HG02571 (cell line): ENCODE data around the gene NPW.
"Not testable (repeated sequence)": the region's sequence is repeated elsewhere in the genome, so short reads cannot be mapped to it uniquely, and the experiment has no call there.

Experiments
- ATAC-seq: cut with Tn5 transposase; IDR thresholded peaks from one replicate; pipeline ENCODE4 v1.9.1; 2021; ENCODE audit warnings: mild to moderate bottlenecking, moderate library complexity; ENCODE audit not compliant: unreplicated experiment

NPW gene

GRCh38 chr16:2001456-2002355, 17.9 kb upstream of the NPW start:
- no peak for ATAC-seq

- ATAC-seq = no peak
Observed at GRCh38 chr16:2002406-2003230, 17.0 kb upstream of the NPW start.

DNA sequence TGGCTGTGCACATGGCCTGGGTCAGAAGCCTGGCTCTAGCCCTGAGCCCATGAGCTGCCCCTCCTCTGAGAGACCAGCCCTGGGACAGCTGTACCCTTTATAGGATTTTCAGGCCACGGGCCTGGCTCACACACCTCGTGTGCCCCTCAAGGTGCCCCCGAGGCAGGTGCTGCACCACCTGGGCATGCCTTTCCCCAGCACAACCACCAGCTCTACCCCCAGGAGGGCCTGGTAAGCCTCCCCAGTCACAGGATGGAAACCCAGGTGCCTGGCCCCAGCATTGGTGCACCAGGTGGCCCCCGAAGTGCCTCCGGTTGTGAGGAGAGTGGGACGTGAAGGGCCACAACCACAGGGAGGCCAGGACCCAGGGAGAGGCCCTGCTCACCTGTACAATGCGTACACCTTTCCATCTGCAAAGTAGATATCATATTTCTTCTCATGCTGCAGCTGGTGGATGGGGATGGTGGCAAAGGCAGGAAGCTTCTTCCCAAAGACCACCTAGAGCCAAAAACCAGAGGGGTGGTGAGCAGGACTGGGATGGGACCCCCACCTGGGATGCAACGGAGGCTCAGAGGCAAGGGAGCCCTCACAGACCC, 16.3 kb upstream of the NPW start:
- ATAC-seq = no peak

GRCh38 chr16:2003827-2004641, 15.6 kb upstream of the NPW start:
- peak; percentile 56 for ATAC-seq

DNA sequence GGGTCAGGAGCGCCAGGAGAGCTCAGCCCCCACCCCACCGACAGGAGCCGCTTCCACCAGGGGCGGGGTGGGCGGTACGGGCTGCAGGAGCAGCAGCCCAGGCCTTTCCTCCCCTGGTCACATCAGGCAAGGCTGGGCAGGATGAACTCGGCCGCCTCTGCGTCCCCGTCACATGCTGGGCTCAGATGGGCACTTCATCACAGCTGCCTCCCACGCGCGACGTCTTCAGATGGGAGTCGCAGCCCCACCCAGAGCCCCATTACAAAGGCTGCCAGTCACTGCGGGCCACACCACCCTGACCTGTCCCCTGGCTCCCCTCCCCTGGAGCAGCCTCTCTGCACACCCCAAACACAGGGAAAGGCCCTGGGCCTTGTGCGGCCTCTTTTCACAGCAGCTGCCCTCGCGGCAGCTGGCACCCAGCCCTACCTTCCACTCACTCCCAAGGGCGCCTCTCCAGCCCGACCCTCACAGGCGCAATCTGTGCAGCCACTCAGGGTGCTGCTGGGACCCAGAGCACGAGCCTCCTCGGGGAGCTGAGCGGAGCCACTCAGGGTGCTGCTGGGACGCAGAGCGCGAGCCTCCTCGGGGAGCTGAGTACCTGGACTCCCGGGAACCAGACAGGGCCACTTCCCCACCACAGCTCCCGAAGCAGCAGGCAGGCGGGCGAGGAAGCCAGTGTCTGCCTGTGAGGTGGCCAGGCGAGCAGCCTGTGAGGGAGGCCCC, 14.6 kb upstream of the NPW start:
- ATAC-seq = no peak

GRCh38 chr16:2005646-2006045, 13.9 kb upstream of the NPW start:
- no peak for ATAC-seq

- no peak for ATAC-seq
Observed at GRCh38 chr16:2006317-2006716, 13.3 kb upstream of the NPW start.

- ATAC-seq = no peak
Observed at GRCh38 chr16:2007081-2007836, 12.3 kb upstream of the NPW start.

GRCh38 chr16:2008009-2008526, 11.5 kb upstream of the NPW start:
- ATAC-seq = no peak

DNA sequence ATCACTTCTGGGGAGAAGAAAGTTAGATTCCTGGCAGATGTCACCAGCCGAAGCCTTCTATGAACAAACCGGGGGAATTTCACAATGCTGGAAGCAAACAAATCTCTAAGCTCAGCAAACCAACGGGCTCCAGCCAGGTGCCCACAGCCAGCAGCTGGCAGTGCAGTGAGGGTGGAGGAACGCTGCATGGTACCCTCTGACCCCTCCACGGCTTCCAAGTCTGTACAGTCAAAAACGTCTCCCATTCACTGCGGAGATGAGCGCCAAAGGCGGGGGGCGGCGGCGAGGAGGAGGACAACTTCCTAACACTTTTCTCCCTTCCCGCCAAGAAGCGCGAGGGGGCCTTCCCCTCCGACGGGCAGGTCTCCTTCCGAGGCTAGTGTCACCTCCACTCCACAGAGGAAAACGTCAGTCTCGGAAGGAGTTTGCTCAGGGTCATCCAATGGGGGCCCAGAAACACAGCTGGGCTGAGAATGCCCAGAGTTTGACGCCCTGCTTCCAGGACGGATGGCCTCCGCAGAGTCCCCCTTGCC, 10.9 kb upstream of the NPW start:
- peak; percentile 2 for ATAC-seq

DNA sequence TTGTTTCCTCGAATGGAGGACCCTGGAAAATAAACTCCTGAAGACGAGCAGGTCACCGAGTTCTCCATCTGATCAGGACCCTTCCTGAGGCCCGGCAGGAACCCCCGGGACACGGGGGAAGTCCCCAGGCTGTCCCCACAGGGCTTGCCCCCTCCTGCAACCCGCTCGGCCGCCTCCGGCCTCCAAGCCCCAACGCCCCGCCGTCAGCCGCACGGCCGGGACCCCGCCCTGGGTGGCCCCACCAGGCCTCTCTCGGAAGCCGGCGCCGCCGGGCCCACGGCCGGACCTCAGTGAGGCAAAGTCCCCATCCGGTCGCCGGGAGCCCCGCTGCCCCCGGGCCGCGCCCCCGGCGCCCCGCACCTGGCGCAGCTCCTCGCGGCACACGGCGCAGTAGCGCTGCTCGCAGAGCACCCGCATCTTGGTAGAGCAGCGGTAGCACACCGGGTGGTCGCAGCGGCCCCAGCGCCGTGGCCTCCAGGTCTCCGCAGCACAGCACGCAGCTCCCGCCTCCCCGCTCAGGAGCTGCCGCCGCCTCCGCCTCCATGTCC, 10.3 kb upstream of the NPW start:
- ATAC-seq = peak; percentile 25

- peak; percentile 80 for ATAC-seq
Observed at GRCh38 chr16:2009791-2010510, 9.6 kb upstream of the NPW start, which contains the start of gene ZNF598. TSS of gene ZNF598 (minus strand) at chr16:2009821.

DNA sequence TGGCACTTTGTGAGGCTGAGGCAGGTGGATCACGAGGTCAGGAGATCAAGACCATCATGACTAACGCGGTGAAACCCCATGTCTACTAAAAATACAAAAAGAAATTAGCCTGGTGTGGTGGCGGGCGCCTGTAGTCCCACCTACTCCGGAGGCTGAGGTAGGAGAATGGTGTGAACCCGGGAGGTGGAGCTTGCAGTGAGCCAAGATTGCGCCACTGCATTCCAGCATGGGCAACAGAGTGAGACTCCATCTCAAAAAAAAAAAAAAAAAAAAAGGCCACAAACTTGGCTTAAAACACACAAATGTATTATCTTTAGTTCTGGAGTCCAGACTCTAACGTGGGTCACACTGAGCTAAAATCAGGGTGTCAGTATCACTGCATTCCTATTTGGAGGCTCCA, 7.9 kb upstream of the NPW start:
- not testable (repeated sequence) for ATAC-seq

- no peak for ATAC-seq
Observed at GRCh38 chr16:2013527-2013926, 6.1 kb upstream of the NPW start.

DNA sequence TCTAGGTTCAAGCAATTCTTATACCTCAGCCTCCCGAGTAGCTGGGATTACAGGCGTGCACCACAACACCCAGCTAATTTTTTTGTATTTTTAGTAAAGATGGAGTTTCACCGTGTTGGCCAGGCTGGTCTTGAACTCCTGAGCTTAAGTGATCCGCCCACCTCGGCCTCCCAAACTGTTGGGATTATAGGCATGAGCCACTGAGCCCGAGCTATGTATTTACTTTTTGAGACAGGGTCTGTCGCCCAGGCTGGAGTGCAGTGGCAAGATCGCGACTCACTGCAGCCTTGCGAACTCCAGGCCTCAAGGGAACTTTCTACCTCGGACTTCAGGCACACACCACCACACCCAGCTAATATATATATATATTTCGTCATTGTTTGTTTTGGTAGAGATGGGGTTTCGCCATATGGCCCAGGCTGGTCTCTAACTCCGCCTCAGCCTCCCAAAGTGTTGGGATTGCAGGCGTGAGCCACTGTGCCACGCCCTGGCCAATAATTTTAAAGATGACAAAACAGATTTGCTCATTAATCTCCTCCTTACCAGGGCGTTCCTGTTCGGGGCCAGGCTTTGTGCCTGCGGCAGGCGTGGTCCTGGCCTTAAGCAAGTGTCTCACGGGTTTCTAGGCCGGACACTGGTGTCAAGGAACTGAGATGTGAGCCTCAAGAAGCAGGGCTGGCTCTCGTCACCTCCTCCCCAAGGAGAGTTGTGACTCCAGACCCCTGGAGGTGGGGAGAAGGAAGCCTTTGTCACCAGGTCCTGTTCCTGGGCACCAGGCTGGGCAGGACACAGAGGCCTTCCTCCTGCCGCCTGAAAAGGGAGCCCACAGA, 4.3 kb upstream of the NPW start:
- ATAC-seq = no peak

DNA sequence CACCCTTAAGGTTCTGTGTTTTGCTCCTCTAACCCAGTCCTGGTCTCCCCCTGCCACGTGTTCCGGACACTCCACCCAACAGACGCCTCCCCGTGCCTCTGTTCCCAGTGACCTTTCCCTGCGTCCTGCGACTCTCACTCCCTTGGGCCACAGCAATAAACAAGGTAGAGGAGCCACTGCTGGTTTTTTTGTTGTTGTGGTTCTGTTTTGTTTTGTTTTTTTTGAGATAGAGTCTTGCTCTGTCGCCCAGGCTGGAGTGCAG, 3.7 kb upstream of the NPW start:
- ATAC-seq = no peak

DNA sequence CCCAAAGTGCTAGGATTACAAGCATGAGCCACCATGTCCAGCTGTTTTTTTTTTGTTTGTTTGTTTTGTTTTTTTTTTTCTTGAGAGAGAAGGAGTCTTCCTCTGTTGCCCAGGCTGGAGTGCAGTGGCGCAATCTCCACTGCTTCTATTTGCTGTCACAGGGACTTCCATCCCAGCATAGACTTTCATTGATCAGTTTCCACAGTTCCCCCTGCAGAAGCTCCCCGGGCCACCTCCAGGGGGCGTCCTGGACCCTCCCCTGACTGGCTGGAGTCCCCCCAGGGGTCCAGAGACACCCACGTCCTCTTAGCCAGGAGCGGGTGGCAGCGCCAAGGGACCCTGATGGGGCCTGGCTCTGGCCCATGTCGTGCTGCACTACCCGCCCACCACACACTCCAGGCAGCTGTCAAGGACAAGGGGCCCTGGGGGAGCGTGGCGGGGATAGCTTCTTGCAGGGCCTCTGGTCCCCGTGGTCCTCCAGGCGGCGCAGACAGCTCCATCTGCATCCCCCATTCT, 3.1 kb upstream of the NPW start:
- ATAC-seq = no peak
